MM.1S (cell line): Measurements from ENCODE around the gene RSU1.

ENCODE experiments used
- DNase-seq: peaks from one replicate; pipeline ENCODE4 v3.0.0-alpha.2; 2015
- H2AFZ ChIP-seq: fragments of 300-600 bp; sonication (generic); 2 replicates; pipeline ENCODE4 v1.6.0; 2016; ENCODE audit warnings: antibody characterized with exemption, low read length
- H3F3A ChIP-seq: fragments of 300-600 bp; sonication (generic); 2 replicates; pipeline ENCODE4 v1.6.1; 2016; ENCODE audit warnings: mild to moderate bottlenecking, antibody characterized with exemption, low read length, moderate library complexity, mixed read lengths; ENCODE audit not compliant: insufficient read depth
- H3K27ac ChIP-seq: fragments of 300-600 bp; sonication (generic); 2 replicates; pipeline ENCODE4 v1.5.1; 2016; ENCODE audit warnings: mild to moderate bottlenecking, low read length
- H3K27me3 ChIP-seq: fragments of 300-600 bp; sonication (generic); replicated peaks from 2 replicates; pipeline ENCODE4 v1.6.0; 2016; ENCODE audit warnings: low read length; ENCODE audit not compliant: insufficient read depth
- H3K36me3 ChIP-seq: fragments of 300-600 bp; sonication (generic); replicated peaks from 2 replicates; pipeline ENCODE4 v1.6.1; 2016; ENCODE audit warnings: mild to moderate bottlenecking, low read length, mixed read lengths; ENCODE audit not compliant: insufficient read depth
- H3K4me1 ChIP-seq: fragments of 300-600 bp; sonication (generic); 2 replicates; pipeline ENCODE4 v1.6.1; 2016; ENCODE audit warnings: low read length, mixed read lengths
- H3K4me2 ChIP-seq: fragments of 300-600 bp; sonication (generic); 2 replicates; pipeline ENCODE4 v1.6.0; 2016; ENCODE audit warnings: low read depth, low read length
- H3K4me3 ChIP-seq: fragments of 300-600 bp; sonication (generic); 2 replicates; pipeline ENCODE4 v1.5.1; 2016; ENCODE audit warnings: low read length, mixed read lengths
- H3K79me2 ChIP-seq: fragments of 300-600 bp; sonication (generic); 2 replicates; pipeline ENCODE4 v1.6.1; 2016; ENCODE audit warnings: mixed run types, low read length, mixed read lengths
- H3K9ac ChIP-seq: fragments of 300-600 bp; sonication (generic); 2 replicates; pipeline ENCODE4 v1.6.1; 2016; ENCODE audit warnings: low read length, mixed read lengths
- H3K9me2 ChIP-seq: fragments of 300-600 bp; sonication (generic); replicated peaks from 2 replicates; pipeline ENCODE4 v1.6.1; 2016; ENCODE audit warnings: mild to moderate bottlenecking, low read length, mixed read lengths; ENCODE audit not compliant: insufficient read depth
- H3K9me3 ChIP-seq: fragments of 300-600 bp; sonication (generic); replicated peaks from 2 replicates; pipeline ENCODE4 v1.6.1; 2016; ENCODE audit warnings: mild to moderate bottlenecking, low read length, mixed read lengths; ENCODE audit not compliant: insufficient read depth
- H4K20me1 ChIP-seq: fragments of 300-600 bp; sonication (generic); 2 replicates; pipeline ENCODE4 v1.6.1; 2016; ENCODE audit warnings: mild to moderate bottlenecking, low read length, moderate library complexity, mixed read lengths; ENCODE audit not compliant: insufficient read depth
- CTCF ChIP-seq: fragments of 300-600 bp; sonication (generic); IDR thresholded peaks from 2 replicates; pipeline ENCODE4 v1.5.1; 2016; ENCODE audit warnings: antibody characterized with exemption, low read length, mixed read lengths
- EZH2 ChIP-seq: fragments of 300-600 bp; sonication (generic); optimal IDR thresholded peaks from 2 replicates; pipeline ENCODE3; 2017; ENCODE audit warnings: low read depth, mild to moderate bottlenecking, antibody characterized with exemption, low read length, mixed read lengths
- EZH2phosphoT487 ChIP-seq: fragments of 300-600 bp; sonication (generic); IDR thresholded peaks from 2 replicates; pipeline ENCODE4 v1.6.1; 2018; ENCODE audit warnings: antibody characterized with exemption, low read length

Gene RSU1

GRCh38 chr10:16727666-16728065 lies 89.6 kb downstream of the RSU1 start:
- Histone ChIP-seq H3K9me2 (no peaks in the 10 kb centered on the region), H2AFZ (no peak overlapping the region), H4K20me1 (no peaks in the 10 kb centered on the region), H3K4me2 (no peak overlapping the region), H3K9me3 (no peaks in the 10 kb centered on the region), H3K27me3 (no peaks in the 10 kb centered on the region), H3K9ac (no peak overlapping the region), H3F3A (no peaks in the 10 kb centered on the region), H3K36me3 (no peaks in the 10 kb centered on the region), H3K4me3 (no peak overlapping the region), H3K79me2 (no peaks in the 10 kb centered on the region), H3K4me1 (no peaks in the 10 kb centered on the region), H3K27ac (no peak overlapping the region)
- DNase-seq = no peak
- TF ChIP-seq EZH2phosphoT487 = no peak
- TF ChIP-seq CTCF = no peak
- TF ChIP-seq EZH2 = no peak

- no peak overlapping the region for H3K9ac ChIP-seq
- H3K4me1 ChIP-seq = no peaks in the 10 kb centered on the region
- no peak for TF ChIP-seq EZH2phosphoT487
- no peak for TF ChIP-seq EZH2
- no peak for TF ChIP-seq CTCF
- no peaks in the 10 kb centered on the region for H3K9me3 ChIP-seq
- no peak overlapping the region for H3K27ac ChIP-seq
- H3K9me2 ChIP-seq = no peaks in the 10 kb centered on the region
- H2AFZ ChIP-seq = no peak overlapping the region
- H3K79me2 ChIP-seq = no peaks in the 10 kb centered on the region
- DNase-seq = no peak
- no peaks in the 10 kb centered on the region for H3F3A ChIP-seq
- no peak overlapping the region for H3K4me3 ChIP-seq
- no peaks in the 10 kb centered on the region for H3K27me3 ChIP-seq
- H4K20me1 ChIP-seq = no peaks in the 10 kb centered on the region
- no peaks in the 10 kb centered on the region for H3K36me3 ChIP-seq
- H3K4me2 ChIP-seq = no peak overlapping the region
These were observed 92.7 kb downstream of the RSU1 start for GRCh38 chr10:16724509-16724908.

- Histone ChIP-seq H3K4me1 (no peaks in the 10 kb centered on the region), H2AFZ (no peak overlapping the region), H3K9ac (no peak overlapping the region), H3K27ac (no peak overlapping the region), H3K9me2 (no peaks in the 10 kb centered on the region), H3K79me2 (no peaks in the 10 kb centered on the region), H3K4me2 (no peak overlapping the region), H3K9me3 (no peaks in the 10 kb centered on the region), H3K36me3 (no peaks in the 10 kb centered on the region), H4K20me1 (no peaks in the 10 kb centered on the region), H3K27me3 (no peaks in the 10 kb centered on the region), H3K4me3 (no peak overlapping the region), H3F3A (no peaks in the 10 kb centered on the region)
- DNase-seq = no peak
- TF ChIP-seq EZH2phosphoT487 (no peak), CTCF (no peak)
These were observed 96.4 kb downstream of the RSU1 start for GRCh38 chr10:16720812-16721211.
